AG08396 (cell line): ENCODE data around the gene IQCF6.
"Not testable (repeated sequence)": the region's sequence is repeated elsewhere in the genome, so short reads cannot be mapped to it uniquely, and the experiment has no call there.

ENCODE experiments used
- DNase-seq: peaks from one replicate; pipeline ENCODE4 v3.0.0; 2012; ENCODE audit warnings: low spot score, mixed read lengths

The IQCF6 gene

DNA sequence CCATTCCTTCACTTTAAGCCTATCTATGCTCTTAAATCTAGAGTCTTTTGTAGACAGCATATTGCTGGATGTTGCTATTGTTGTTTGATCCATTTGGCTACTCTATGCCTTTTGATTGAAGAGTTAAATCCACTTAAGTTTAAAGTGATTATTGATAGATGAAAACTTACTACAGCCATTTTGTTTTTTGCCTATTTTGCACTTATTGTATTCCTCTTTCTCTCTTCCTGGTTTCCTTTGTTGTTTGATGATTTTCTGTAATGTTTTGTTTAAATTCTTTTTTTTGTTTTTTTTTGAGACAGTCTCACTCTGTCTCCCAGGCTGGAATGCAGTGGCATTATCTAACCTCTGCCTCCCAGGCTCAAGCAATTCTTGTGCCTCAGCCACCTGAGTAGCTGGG, 19.8 kb downstream of the IQCF6 start:
- no peak for DNase-seq

DNA sequence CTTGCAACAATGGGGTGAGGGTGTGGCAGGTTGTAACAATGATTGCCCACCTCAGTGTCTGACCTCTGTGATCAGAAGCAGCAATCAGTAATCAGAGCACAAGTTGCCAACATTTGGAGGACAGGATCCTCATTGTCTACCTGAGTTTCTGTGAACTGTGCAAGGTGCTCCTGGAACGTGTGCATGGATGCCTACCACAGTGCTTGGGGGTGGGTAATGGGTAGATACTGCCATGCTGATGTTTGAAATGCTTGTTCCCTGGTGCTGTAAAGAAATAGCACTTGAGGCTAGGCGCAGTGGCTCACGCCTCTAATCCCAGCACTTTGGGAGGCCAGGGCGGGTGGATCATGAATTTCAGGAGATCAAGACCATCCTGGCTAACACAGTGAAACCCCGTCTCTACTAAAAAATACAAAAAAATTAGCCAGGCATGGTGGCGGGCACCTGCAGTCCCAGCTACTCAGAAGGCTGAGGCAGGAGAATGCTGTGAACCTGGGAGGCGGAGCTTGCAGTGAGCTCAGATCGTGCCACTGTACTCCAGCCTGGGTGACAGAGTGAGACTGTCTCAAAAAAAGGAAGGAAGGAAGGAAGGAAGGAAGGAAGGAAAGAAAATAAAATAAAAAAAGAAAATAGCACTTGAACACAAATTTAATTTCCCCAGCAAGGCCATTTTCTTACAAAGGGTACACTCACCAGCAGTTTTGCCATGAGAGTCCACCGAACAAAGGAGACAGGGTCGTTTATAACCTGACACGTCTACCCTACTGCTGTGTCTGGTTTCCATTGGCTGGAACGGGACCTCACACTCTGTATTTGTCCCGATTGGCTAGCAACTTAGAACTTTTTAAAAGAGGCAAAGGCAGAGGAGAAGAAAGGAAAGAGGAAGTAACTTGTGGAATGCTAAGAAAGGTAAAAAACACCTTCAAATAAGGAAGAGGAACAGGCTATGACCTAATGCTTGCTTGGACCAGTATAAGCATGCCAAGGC, 25.0 kb downstream of the IQCF6 start:
- DNase-seq: not testable (repeated sequence)

DNA sequence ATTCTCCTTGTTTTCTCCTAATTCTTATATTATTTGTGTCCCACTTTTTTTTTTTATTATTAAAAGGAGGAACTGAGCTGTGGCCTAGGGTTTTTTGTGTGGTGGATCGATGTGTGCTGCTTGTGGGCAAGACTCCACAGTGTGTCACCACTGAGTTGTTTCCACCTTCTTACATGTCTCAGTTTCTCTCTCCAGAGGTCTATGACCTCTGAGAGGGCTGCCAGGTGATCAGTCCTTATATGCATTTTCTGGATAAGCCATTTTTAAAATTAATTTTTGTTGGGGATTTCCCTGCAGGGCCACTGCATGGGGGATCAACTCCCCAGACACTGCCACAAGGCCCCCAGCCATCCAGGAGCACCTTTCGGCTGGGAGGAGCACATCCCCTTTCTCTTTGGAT, 27.8 kb downstream of the IQCF6 start:
- DNase-seq: no peak

- DNase-seq: no peak
These were observed 28.2 kb downstream of the IQCF6 start for GRCh38 chr3:51750878-51751277.

DNA sequence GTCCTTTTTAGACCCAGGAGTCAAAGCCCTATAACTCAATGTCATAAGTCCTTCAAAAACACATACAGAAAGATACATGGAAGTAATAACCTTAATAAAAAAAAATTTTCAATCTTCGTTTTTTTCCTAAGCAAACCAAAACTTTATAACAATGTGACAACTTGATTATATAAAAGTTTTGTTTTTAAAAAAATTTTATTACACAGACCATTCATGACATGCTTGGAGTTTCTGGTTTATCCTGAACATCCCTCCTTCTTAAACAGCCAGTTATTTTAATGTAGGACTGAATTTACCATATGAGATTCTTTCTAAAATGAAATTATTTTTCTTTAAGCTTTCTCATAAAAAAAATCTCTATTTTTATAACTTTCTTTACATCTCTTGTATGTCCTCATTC, 30.7 kb downstream of the IQCF6 start:
- no peak for DNase-seq

DNA sequence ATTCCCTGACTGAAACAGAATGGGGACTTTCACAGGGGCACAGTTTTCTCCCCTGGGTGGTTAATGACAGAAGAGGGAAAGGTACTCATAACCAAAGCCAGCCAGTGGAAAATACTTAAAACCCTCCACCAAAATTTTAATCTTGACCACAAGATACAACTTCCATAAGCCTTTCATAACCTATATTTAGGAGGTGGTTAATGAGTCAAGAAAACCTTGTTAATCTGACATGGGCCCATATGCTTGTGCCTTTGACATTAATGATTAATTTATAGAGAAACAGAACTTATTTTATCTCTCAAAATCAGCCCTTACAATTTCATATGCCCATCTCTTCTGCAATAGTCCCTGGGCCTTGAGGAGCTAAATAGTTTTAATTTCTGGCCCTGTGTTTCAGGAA, 31.2 kb downstream of the IQCF6 start:
- no peak for DNase-seq

GRCh38 chr3:51742978-51743377, 36.1 kb downstream of the IQCF6 start:
- not testable (repeated sequence) for DNase-seq

DNA sequence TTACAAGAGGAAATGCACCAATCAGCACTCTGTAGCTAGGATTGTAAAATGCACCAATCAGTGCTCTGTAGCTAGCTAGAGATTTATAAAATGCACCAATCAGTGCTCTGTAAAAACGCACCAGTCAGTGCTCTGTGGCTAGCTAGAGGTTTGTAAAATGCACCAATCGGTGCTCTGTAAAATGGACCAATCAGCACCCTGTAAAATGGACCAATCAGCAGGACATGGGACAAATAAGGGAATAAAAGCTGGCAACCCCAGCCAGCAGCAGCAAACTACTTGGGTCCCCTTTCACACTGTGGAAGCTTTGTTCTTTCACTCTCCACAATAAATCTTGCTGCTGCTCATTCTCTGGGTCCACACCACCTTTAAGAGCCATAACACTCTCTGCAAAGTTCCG, 36.7 kb downstream of the IQCF6 start:
- not testable (repeated sequence) for DNase-seq

DNA sequence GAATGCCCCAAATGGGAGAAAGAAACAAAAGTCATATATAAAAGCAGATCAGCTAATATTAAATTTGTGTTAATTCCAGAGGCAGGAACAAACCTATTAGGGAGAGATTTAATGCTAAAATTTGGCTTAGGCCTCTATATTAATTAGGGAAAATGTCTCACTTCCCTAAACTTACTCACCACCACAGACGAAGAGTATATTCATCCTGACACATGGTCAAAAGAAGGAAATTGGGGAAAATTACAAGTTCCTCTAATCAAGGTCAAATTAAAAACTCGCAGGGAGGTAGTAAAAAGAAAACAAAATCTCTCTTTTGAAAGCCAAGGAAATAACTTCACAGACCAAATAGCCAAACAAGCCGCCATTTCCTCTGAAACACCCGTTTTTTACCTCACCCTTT, 39.9 kb downstream of the IQCF6 start:
- no peak for DNase-seq

GRCh38 chr3:51735950-51736349, 43.1 kb downstream of the IQCF6 start:
- DNase-seq: no peak

DNA sequence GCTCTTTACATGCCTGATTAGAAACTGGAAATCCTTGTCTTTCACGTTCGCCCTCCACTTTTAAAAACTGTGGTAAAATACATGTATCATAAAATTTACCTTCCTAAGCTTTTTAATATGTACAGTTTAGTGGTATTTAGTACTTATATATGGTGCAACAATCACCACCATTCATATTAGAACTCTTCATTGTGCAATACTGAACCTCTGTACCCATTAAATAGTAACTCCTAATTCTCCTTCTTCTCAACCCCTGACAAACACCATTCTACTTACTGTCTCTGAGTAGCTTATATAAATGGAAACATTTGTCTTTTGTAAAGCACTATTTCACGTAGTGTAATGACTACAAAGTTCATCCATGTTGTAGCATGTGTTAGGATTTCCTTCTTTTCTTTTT, 44.0 kb downstream of the IQCF6 start:
- DNase-seq: no peak

DNA sequence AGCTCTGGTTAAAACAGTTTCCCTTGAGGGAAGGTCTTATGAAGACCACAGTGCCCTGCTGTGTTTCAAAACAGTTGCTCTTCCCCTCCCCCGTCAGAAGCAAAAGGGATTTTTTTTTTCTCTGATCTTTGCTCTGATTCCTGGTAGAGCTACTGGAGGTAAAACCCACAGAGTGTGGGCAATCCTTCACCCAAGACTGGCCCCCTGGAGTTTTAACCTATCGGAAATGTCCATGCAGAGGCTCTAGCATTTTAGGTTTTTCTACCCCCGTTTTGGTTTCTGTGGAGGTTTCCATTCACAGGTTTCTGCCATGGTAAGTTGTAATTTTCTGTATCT, 44.5 kb downstream of the IQCF6 start:
- DNase-seq: no peak

DNA sequence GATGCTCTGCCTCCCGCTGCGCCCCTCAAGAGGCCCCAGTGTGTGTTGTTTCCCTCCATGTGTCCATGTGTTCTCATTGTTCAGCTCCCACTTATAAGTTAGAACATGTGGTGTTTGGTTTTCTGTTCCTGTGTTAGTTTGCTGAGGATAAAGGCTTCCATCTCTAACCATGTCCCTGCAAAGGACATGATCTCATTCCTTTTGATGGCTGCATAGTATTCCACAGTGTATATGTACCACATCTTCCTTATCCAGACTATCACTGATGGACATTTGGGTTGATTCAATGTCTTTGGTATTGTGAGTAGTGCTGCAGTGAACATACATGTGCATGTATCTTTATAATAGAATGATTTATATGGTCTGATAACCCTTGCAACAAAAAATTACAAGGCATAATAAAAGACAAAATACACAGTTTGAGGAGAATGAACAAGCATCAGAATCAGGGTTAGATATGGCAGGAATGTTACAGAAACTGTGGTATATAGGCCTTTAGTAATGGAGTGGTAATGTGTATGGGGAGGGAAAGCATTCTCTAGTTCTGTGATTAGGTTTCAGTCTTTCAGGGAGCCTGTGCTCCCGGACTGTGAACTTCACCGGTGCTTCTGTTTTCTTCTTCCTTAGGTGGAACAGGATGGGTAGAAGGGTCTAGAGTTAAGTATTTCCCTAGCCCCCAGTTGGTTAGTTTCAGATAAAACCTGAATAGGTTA, 45.0 kb downstream of the IQCF6 start:
- DNase-seq: no peak

GRCh38 chr3:51729042-51729633, 49.9 kb downstream of the IQCF6 start:
- no peak for DNase-seq
